Skeletal muscle satellite cell (primary cell): ENCODE data around the gene TMEM127.

Experiments used
- H3K27me3 ChIP-seq: 2 replicates; pipeline ENCODE4 v1.7.0; 2013; ENCODE audit warnings: low read length; ENCODE audit not compliant: control insufficient read depth, insufficient read depth
- H3K36me3 ChIP-seq: 2 replicates; pipeline ENCODE4 v1.7.0; 2013; ENCODE audit warnings: mild to moderate bottlenecking, control low read depth, low read length; ENCODE audit not compliant: insufficient read depth
- H3K4me1 ChIP-seq: 2 replicates; pipeline ENCODE4 v1.7.0; 2013; ENCODE audit warnings: low read length; ENCODE audit not compliant: control insufficient read depth, insufficient read depth
- H3K4me2 ChIP-seq: 2 replicates; pipeline ENCODE4 v1.7.0; 2013; ENCODE audit warnings: mild to moderate bottlenecking, low read length
- H3K4me3 ChIP-seq: 2 replicates; pipeline ENCODE4 v1.7.0; 2013; ENCODE audit warnings: low read length
- H3K9ac ChIP-seq: 2 replicates; pipeline ENCODE4 v1.7.0; 2013; ENCODE audit warnings: mild to moderate bottlenecking, low read depth, low read length, moderate library complexity
- H3K9me3 ChIP-seq: replicated peaks from 2 replicates; pipeline ENCODE4 v1.7.0; 2013; ENCODE audit warnings: mild to moderate bottlenecking, control low read depth, low read length

Gene TMEM127

DNA sequence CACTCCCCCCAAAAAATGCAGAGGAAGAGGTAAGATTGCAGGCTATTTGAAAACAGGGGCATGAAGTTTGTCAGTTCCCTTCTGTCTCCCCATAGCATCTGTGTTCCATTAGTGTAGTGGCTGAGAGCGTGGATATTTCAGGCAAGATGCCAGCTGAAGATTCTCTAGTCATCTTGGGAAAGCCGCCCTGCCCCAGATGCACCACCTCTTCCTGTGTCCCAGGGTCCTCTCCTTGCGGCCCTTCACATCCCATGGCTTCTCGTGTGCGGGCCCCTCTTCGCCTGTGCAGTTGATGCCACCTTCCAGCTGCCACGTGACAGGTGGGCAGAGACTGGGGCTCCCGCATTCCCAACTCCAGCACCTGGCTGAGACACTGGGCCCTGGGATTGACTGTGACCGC lies 16.1 kb downstream of the TMEM127 start:
- no peaks in the 10 kb centered on the region for H3K27me3 ChIP-seq
- peaks cover 34% of the 10 kb centered on the region for H3K4me1 ChIP-seq
- H3K36me3 ChIP-seq = peaks cover 27% of the 10 kb centered on the region
- H3K9me3 ChIP-seq = no peaks in the 10 kb centered on the region
- no peak overlapping the region for H3K9ac ChIP-seq
- H3K4me3 ChIP-seq = no peak overlapping the region
- H3K4me2 ChIP-seq = no peak overlapping the region

- Histone ChIP-seq H3K4me2 (no peak overlapping the region), H3K9me3 (no peaks in the 10 kb centered on the region), H3K27me3 (no peaks in the 10 kb centered on the region), H3K36me3 (peaks cover 17% of the 10 kb centered on the region), H3K4me1 (peaks cover 34% of the 10 kb centered on the region), H3K4me3 (no peak overlapping the region), H3K9ac (no peak overlapping the region)
Measured at GRCh38 chr2:96248624-96249023, 17.2 kb downstream of the TMEM127 start.

- H3K9me3 ChIP-seq = no peaks in the 10 kb centered on the region
- no peaks in the 10 kb centered on the region for H3K27me3 ChIP-seq
- no peak overlapping the region for H3K4me2 ChIP-seq
- peaks cover 34% of the 10 kb centered on the region for H3K4me1 ChIP-seq
- H3K36me3 ChIP-seq = peaks cover 10% of the 10 kb centered on the region
- no peak overlapping the region for H3K4me3 ChIP-seq
- H3K9ac ChIP-seq = no peak overlapping the region
Measured at GRCh38 chr2:96247896-96248295, 17.9 kb downstream of the TMEM127 start.

DNA sequence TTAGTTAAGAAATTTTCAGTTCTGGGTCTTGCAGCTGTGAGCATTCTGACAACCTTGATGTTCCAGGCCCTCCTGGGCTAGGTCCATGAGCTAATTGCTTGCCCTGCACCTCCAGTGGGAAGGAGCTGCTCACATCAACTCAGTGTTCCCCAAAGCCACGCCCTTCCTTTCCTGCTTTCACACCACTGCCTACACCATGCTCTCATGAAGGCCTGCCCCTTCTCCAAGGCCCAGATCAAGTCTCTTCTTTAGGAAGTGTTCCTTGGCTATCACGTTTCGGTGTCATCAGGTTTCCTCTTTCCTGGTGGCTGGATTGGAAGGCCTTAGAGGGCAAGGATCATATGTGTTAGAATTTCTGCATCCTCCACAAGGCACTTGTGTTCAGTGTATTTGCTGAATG lies 18.8 kb downstream of the TMEM127 start:
- Histone ChIP-seq H3K4me2 (no peak overlapping the region), H3K27me3 (no peaks in the 10 kb centered on the region), H3K9me3 (no peaks in the 10 kb centered on the region), H3K9ac (no peak overlapping the region), H3K4me1 (peaks cover 37% of the 10 kb centered on the region), H3K4me3 (no peak overlapping the region), H3K36me3 (peaks cover under 1% of the 10 kb centered on the region)

DNA sequence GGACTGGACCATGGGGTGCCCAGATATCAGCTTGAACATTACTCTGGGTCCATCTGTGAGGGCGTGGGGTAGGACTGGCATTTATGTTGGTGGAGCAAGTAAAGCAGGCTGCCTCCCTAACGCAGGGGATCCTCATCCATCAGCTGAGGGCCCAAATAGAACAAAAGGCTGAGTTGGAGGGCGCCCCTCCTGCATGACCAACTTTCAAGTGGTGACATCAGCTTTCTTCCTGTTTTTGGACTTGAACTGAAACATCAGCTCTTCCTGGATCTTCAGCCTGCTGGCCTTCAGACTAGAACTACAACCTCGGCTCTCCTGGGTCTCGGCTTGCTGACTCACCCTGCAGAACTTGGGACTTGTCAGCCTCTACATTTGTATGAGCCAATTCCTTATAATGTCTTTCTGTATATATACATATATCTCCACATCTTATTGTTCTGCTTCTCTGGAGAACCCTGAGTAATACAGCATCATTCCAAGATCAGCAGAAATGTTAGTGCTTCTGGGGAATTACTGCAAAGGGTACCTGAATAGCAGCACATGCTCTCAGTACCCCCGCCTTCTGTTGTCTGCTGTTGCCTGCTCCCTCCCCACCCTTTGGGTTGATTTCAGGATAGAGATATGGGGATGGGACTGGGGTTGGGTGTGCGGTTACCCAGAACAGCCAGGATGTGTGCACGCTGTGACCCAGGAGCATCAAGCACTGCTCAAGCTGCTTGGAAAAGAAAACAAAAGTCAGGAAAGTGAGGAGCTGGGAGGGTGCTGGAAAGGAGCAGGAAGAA lies 20.0 kb downstream of the TMEM127 start:
- Histone ChIP-seq H3K9ac (no peak overlapping the region), H3K27me3 (no peaks in the 10 kb centered on the region), H3K4me2 (no peak overlapping the region), H3K36me3 (no peaks in the 10 kb centered on the region), H3K9me3 (no peaks in the 10 kb centered on the region), H3K4me3 (no peak overlapping the region), H3K4me1 (peaks cover 30% of the 10 kb centered on the region)

GRCh38 chr2:96243843-96244242 lies 22.0 kb downstream of the TMEM127 start:
- H3K4me3 ChIP-seq = no peak overlapping the region
- no peaks in the 10 kb centered on the region for H3K9me3 ChIP-seq
- H3K27me3 ChIP-seq = no peaks in the 10 kb centered on the region
- H3K36me3 ChIP-seq = no peaks in the 10 kb centered on the region
- no peak overlapping the region for H3K9ac ChIP-seq
- H3K4me2 ChIP-seq = no peak overlapping the region
- H3K4me1 ChIP-seq = peaks cover 16% of the 10 kb centered on the region

DNA sequence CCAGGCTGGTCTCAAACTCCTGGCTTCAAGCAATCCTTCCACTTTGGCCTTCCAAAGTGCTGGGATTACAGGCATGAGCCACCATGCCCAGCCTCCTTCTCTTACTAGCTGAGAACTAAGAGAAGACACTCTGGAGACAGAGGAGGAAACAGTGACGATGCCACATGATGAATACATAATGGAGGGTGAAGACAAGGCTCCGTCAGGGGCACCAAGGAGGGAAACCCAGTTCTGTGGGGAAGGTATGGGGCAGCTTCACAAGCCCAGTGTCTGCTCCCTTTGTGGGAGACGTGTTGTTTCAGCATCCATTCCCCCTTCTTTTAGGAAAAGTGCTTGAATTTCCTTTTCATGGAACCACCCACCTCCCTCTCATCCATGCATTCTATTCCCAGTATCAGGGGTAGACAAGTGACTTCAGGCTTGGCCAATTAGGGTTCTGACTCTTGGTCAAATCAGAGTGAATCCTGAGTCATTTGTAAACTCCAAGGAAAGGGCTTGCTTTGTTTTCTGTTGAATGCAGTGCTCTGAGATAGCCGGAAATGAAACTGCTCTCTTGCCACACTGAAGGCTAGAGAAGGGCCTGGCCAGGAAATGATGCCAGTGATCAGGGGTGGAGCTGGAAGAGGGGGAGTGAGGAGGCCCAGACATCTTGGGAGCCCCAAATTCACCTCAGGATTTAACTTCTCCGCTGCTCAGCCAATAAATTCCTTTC lies 23.7 kb downstream of the TMEM127 start:
- no peaks in the 10 kb centered on the region for H3K9me3 ChIP-seq
- peak overlapping the region; percentile 2 for H3K9ac ChIP-seq
- H3K36me3 ChIP-seq = no peaks in the 10 kb centered on the region
- peaks cover 16% of the 10 kb centered on the region for H3K4me1 ChIP-seq
- H3K4me3 ChIP-seq = no peak overlapping the region
- no peaks in the 10 kb centered on the region for H3K27me3 ChIP-seq
- H3K4me2 ChIP-seq = peak overlapping the region; percentile 44

GRCh38 chr2:96241227-96241626 lies 24.6 kb downstream of the TMEM127 start:
- H3K9me3 ChIP-seq = no peaks in the 10 kb centered on the region
- H3K4me2 ChIP-seq = no peak overlapping the region
- H3K9ac ChIP-seq = no peak overlapping the region
- H3K36me3 ChIP-seq = no peaks in the 10 kb centered on the region
- H3K4me3 ChIP-seq = no peak overlapping the region
- no peaks in the 10 kb centered on the region for H3K27me3 ChIP-seq
- H3K4me1 ChIP-seq = peaks cover 16% of the 10 kb centered on the region

GRCh38 chr2:96240341-96241038 lies 25.3 kb downstream of the TMEM127 start:
- Histone ChIP-seq H3K27me3 (no peaks in the 10 kb centered on the region), H3K4me2 (no peak overlapping the region), H3K4me1 (peaks cover 13% of the 10 kb centered on the region), H3K9me3 (no peaks in the 10 kb centered on the region), H3K9ac (no peak overlapping the region), H3K36me3 (no peaks in the 10 kb centered on the region), H3K4me3 (no peak overlapping the region)

- H3K4me2 ChIP-seq = no peak overlapping the region
- H3K9me3 ChIP-seq = no peaks in the 10 kb centered on the region
- no peak overlapping the region for H3K4me3 ChIP-seq
- H3K27me3 ChIP-seq = no peaks in the 10 kb centered on the region
- no peaks in the 10 kb centered on the region for H3K36me3 ChIP-seq
- no peak overlapping the region for H3K9ac ChIP-seq
- peaks cover 11% of the 10 kb centered on the region for H3K4me1 ChIP-seq
Measured at GRCh38 chr2:96239745-96240264, 26.0 kb downstream of the TMEM127 start.

DNA sequence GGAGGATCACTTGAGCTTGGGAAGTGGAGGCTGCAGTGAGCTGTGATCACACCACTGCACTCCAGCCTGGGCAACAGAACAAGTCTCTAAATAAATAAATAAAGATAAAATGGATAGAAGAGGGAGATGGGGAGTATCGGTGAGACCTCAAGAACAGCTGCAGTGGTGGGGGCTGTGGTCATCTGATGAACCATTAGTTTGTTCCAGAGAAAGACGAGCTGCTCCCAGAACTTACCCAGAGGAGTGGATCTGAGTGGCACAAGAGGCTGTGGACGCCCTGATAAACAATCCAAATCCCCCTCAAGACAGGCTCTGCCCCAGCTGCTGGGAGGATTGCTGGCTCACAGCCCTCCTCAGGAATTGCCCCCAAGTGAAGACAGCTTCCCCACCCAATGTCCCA lies 26.7 kb downstream of the TMEM127 start:
- Histone ChIP-seq H3K4me3 (no peak overlapping the region), H3K9ac (no peak overlapping the region), H3K27me3 (no peaks in the 10 kb centered on the region), H3K9me3 (no peaks in the 10 kb centered on the region), H3K4me2 (no peak overlapping the region), H3K4me1 (peaks cover 11% of the 10 kb centered on the region), H3K36me3 (no peaks in the 10 kb centered on the region)
